HG02870 (cell line): ENCODE measurements around the gene NAGLU.
"Not testable (repeated sequence)": the region's sequence is repeated elsewhere in the genome, so short reads cannot be mapped to it uniquely, and the experiment has no call there.

Source experiments
- ATAC-seq: cut with Tn5 transposase; IDR thresholded peaks from one replicate; pipeline ENCODE4 v1.9.1; 2021; ENCODE audit warnings: mild to moderate bottlenecking, moderate library complexity; ENCODE audit not compliant: unreplicated experiment

Gene NAGLU

DNA sequence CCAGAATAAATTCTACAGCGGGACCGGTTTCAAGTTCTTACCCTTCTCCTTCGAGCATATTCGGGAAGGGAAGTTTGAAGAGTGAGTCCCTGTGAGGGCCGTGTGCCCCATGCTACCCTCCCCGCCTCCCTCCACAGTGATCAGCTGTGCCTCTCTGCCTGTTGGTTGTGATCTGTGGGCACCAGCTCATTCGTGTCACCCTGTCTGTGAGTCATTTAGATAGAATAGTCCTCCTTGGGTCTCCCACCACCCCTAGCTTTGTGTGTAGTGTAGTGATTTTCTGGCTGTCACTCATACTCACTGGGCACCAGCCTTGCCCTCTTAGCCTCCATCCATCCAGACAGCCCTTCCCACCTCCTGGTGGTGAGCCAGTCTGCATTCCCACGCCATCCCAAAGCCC is 15.0 kb upstream of the NAGLU start:
- ATAC-seq = no peak

DNA sequence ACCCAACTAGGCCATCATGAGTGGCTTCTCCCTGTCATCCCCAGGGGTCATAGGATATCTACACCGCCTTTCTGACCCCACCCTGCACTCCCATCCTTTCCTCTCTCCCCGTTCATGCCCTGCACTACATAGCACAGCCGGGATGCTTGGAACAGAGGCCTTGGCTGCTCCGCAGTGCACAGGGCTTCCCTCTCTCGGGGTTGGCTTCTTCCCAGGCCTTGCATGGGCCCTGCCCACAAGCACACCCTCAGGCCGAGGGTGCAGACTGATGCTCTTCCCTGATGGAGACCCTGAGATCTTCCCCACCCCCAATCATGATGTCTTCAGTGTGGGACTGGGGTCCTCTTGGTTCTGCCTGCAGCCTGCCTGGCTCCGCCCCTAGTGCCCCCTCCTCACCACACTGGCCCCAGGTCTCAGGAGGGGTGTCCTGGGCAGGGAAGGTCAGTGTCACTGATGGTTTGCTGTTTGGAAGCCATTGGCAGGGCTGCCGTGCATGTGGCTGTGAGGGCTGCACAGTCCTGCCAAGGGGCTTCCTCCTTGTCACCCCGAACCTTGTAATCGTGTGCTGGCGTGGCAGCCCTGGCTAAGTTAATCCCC is 14.3 kb upstream of the NAGLU start:
- ATAC-seq = no peak

DNA sequence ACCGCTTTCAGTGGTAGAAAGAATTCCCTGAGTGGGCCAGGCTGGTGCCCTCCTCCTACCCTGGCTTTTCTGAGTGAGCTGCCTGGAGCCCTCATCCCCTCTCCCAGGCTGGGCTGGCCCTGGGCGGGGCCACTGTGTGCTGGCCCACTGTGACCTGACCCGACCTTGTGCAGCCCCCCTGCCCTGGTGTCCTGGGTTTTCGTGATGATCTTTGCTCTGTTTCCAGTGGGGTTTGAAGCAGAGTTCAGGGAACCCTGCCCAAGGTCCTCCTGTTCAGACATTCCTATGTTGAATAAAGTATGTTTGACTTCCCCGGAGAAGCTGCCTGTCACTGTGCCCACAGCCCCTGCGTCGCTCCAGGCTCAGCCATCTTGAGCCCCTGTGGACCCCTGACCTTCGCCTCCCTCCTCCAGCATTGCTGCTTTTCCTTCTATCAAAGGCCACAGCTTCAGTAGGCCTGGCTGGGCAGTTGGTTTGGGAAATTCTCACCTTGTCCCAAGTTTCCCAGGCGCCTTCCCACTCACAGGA is 13.7 kb upstream of the NAGLU start:
- no peak for ATAC-seq

DNA sequence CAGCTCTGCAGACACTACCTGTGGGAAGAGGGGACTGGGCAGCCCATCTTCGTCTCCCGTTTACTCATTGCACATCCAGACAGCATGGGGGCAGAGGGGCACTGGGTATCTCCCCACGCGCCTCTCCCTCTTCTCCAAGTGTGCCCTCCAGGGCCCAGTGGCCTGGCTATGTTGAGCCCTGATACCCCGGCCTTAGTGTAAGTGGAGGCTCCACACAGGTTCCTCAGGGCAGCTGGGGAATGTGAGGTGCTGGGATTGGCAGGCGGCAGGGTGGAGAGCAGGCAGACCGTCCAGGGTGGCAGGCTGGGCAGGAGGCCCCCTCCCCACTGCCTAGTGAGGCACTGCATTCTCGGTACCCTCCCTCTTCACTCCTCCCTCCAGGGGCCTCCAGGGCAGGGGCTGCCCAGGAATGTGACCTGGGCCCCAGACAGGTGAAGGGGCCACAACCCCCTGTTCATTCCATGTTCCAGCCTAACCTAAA is 13.2 kb upstream of the NAGLU start:
- no peak for ATAC-seq

DNA sequence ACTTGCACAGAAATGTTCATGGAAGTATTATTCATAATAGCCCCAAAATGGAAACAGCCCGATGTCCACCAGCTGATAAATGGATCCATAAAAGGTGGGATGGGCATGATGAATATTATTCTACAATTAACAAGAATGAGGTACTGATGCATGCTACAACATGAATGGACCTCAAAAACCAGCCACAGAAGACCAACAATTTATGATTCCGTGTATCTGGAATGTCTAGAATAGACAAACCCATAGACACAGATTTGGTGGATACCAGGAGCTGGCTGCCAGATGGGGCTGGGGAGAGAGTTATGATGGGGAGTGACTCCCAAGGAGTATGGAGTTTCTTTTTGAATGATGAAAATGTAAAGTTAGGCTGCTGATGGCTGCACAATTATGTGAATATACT is 10.8 kb upstream of the NAGLU start:
- no peak for ATAC-seq

DNA sequence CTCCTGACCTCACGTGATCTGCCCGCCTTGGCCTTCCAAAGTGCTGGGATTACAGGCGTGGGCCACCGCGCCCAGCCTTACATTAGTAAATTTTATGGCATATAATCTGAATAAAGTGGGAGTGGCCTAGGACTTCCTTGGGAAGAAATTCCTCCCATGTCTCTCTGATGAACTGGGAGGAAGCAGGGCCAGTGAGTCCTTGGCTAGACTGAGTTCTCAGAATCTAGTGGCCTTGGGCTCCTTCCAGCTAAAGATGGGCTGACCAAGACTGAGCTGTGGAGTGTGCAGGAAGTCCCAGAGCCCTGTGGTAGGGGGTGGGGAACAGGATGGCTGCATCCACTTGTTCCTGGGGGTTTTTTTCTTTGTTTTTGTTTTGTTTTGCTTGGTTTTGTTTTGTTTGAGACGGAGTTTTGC is 10.0 kb upstream of the NAGLU start:
- ATAC-seq = no peak

DNA sequence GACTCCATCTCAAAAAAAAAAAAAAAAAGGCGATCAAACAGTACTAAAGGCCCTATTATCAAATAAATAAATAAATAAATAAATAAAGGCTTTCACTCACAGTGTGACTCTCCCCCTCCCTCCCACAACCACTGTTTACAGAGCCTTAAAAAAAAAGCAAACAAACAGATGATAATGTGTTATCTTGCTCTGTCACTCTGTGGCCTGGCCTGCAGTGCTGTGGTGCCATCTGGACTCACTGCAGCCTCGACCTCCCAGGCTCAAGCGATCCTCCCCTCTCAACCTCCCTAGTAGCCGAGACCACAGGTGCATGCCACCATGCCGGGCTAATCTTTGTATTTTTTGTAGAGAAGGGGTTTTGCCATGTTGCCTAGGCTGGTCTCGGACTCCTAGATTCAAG is 8.1 kb upstream of the NAGLU start:
- ATAC-seq = no peak

DNA sequence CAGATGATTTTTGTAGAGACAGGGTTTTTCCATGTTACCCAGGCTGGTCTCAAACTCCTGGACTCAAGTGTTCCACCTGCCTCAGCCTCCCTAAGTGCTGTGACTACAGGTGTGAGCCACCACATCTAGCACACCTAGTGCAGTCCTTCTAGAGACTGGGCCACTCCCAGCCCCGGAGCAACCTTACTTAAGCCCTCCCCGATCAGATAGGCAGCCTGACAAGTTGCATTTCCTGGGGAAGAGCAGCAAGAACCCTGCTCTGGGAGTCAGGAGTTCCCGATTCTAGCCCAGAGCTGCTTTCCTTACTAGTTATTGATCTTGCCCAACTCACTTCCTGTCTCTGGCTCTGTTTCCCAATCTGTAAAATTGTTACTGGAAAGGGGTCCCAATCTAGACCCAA is 7.0 kb upstream of the NAGLU start:
- ATAC-seq = no peak

DNA sequence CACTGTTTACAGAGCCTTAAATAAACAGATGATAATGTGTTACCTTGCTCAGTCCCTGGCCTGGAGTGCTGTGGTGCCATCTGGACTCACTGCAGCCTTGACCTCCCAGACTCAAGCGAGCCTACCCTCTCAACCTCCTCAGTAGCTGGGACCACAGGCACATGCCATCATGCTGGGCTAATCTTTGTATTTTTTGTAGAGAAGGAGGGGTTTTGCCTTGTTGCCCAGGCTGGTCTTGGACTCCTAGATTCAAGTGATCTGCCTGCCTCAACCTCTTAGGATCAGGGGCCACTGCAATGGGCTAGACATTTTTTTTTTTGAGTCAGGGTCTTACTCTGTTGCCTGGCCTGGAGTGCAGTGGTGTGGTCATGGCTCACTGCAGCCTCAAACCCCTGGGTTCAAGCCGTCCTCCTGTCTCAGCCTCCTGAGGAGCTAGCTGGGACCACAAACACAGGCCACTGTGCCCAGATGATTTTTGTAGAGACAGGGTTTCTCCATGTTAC is 5.0 kb upstream of the NAGLU start:
- no peak for ATAC-seq

DNA sequence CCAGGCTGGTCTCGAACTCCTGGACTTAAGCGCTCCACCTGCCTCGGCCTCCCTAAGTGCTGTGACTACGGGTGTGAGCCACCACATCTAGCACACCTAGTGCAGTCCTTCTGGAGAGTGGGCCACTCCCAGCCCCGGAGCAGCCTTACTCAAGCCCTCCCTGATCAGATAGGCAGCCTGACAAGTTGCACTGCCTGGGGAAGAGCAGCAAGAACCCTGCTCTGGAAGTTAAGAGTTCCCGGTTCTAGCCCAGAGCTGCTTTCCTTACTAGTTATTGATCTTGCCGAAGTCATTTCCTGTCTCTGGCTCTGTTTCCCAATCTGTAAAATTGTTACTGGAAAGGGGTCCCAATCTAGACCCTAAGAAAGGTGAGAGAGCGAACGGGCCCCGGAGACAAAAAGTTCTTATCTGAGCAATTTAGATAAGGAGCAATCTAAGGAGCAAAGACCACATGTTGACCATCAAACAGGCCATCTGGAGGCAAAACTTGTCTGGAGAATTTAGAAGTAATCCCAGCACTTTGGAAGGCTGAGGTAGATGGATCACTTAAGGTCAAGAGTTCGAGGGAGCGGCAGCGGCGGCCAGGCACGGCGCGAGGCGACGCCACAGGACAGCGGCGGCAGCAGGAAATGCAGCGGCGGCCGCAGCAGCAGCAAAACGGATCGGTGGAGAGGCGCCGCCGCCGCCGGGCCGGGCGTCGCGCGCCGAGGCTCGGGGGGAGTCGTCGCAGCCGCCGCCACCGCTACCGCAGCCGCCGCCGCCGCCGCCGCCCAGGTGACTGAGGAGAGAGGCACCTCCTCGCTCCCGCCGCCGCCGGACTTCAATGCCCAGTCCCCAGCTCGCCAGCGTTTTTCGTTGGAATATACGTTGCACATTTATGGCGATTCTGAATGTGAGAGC is 4.3 kb upstream of the NAGLU start:
- ATAC-seq = no peak

DNA sequence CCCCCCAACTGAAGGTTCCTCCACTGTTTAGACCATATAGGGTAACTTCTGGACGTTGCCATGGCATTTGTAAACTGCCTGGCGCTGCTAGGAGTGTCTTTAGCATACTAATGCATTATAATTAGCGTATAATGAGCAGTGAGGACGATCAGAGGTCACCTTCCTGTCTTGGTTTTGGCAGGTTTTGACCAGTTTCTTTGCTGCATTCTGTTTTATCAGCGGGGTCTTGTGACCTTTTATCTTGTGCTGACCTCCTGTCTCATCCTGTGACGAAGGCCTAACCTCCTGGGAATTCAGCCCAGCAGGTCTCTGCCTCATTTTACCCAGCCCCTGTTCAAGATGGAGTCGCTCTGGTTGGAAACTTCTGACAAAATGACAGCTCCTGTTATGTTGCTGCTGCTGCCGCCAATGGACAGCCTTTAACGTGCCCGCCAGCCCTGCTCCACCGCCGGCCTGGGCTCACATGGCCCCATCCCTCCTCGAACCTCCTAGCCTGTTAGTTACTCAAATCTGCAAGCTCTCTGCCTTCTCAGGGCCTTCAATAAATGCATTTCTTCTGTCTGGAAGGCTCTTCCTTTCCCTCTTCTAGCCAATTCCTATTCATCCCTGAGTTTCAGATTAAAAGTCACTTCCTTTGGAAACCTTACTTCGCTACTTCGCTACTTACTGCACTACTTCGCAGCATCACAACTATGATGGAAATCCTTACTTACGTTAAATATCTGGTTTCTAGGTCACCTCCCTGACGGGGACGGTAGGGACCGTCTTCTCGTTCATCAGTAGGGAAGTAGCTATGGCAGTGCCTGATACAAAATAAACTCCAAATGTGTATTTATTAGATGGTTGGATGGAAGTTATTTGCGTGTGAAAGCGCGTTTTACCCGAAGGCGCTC is 640 bp upstream of the NAGLU start:
- peak; percentile 8 for ATAC-seq

DNA sequence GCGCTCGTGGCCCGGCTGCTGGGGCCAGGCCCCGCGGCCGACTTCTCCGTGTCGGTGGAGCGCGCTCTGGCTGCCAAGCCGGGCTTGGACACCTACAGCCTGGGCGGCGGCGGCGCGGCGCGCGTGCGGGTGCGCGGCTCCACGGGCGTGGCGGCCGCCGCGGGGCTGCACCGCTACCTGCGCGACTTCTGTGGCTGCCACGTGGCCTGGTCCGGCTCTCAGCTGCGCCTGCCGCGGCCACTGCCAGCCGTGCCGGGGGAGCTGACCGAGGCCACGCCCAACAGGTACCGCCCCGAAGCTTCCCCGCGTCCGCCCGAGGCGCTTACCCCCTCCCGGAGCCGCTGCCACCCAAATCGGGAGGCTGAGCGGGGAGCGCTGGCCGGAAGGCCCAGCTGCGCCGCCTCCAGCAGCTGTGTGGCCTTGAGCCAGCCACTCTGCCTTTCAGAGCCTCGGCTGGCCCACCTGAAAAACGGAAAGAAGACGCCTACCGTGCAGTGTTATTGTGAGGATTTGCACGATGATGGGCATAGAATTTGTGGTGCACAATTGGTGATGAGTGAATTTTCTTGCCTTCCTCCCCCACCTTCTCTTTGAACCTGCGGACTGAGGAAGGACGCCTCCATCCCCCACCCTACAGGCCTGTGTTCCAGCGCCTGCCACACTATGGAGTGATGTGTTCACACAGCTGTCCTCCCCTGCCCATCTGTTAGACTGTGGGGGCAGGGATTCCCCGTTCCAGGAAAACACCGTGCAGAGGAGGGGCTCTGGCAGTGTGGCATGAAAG is 523 bp downstream of the NAGLU start:
- peak; percentile 61 for ATAC-seq

DNA sequence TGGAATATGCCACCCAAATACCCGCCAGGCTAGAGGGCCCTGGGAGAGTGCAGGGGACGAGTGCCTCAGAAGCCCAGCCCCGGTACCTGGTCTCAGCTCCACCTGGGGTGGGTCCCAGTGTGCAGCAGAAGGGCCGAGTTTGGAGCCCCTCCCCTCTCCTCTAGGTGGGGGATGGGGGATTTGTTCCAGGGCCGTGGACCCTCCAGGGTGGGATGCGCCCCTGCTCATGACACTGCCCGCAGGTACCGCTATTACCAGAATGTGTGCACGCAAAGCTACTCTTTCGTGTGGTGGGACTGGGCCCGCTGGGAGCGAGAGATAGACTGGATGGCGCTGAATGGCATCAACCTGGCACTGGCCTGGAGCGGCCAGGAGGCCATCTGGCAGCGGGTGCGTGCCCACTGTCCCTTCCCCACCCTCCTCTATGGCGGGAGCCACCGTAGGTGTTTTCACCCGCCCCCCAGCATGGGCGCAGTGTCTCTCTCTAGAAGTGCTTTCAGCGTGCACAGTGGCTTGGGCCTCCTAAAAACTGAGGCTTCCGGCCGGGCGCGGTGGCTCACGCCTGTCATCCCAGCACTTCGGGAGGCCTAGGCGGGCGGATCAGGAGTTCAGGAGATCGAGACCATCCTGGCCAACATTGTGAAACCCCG is 1.2 kb downstream of the NAGLU start:
- ATAC-seq = no peak

DNA sequence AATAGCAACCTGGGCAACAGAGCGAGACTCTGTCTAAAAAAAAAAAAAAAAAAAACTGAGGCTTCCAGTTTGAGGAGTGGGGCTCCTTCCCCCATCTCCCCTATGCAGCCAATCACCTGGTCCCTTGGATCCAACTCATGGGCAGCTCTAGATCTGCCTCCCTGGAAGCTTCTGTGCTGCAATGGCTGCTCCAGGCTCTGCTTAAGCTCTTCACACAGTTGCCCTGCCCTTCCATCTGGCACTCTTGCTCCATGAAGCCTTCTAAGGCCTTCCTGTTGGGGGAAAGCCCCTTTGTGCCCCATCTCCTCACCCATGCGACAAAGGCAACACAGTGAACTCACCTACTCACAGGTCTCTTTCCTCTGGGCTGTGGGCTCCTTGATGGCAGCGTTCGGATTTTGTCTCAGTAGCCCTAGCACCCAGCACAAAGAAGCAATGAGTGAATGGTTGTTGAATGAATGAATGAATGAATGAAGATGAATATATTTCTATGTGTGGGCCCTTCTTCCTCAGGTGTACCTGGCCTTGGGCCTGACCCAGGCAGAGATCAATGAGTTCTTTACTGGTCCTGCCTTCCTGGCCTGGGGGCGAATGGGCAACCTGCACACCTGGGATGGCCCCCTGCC is 1.9 kb downstream of the NAGLU start:
- no peak for ATAC-seq

DNA sequence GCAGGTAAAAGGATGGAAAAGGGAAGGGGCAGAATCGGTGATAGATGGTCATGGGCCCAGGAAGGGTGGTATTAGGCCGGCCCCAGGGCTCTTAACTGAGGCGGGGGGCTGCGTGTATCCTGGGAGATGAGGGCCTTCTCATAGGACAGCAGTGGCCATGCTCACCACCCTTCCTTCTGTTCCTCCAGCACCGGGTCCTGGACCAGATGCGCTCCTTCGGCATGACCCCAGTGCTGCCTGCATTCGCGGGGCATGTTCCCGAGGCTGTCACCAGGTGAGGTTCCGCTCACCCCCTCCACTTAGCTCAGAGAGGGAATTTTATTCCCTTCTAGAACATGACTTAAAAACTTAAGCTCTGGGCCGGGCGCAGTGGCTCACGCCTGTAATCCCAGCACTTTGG is 2.4 kb downstream of the NAGLU start:
- no peak for ATAC-seq

DNA sequence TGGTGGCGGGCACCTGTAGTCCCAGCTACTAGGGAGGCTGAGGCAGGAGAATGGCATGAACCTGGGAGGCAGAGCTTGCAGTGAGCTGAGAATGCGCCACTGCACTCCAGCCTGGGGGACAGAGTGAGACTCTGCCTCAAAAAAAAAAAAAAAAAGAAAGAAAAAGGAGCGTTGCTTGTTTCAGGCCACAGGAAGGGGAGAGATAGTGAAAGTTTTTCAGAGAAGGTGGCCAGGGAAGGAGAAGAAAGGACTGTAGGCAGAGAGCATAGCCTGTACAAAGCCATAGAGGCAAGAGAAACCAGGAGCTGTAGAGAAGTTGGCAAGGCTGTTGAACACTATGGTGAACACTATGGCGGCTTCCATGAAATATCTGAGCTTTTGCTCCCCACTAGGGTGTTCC is 4.5 kb downstream of the NAGLU start:
- ATAC-seq = not testable (repeated sequence)

DNA sequence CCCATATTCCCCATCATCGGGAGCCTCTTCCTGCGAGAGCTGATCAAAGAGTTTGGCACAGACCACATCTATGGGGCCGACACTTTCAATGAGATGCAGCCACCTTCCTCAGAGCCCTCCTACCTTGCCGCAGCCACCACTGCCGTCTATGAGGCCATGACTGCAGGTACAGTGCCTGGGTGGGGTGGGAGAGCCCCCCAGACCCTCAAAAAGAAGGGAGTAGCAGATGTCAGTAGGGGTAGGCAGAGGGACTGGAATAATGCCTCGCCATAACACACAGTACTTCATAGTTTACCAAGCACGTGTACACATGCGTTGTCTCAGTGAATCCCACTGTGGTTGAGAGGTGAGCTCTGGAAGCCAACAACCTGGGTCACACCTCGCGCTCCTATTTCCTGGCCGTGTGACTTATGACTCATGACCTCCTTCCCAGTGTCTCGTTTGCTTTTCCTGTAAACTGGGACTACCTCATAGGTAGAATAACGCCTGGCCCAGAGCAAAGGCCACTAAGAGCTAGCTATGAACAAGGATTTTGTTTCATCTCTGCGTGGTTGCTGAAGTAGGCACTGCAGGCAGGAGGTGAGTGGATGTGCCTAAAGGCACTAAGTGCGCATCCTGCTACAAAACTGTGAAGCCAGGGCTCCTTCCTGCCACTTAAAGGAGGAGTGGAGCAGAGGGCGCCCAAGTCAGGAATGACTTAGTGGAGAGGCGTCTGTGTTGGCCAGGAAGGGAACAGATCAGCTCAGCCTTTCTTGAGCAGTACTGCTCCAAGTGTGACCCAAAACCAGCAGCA is 5.2 kb downstream of the NAGLU start:
- ATAC-seq = no peak
